Endodermal cell (in vitro differentiated cells): ENCODE measurements around the gene DNAH1. TPM values are rescaled to one million over a fixed set of nuclear protein-coding genes. Genes with fewer than 3 reads are reported as not detected.

ENCODE experiments used
- DNase-seq: peaks from one replicate; pipeline ENCODE4 v3.0.0-alpha.2; 2017
- H3K27ac ChIP-seq: 2 replicates; pipeline ENCODE4 v1.5.1; 2013; ENCODE audit warnings: mild to moderate bottlenecking, low read depth, low read length, moderate library complexity
- H3K27me3 ChIP-seq: 2 replicates; pipeline ENCODE4 v1.6.1; 2013; ENCODE audit warnings: mild to moderate bottlenecking, low read length, moderate library complexity; ENCODE audit not compliant: insufficient read depth, control insufficient read depth, poor library complexity, severe bottlenecking
- H3K36me3 ChIP-seq: 2 replicates; pipeline ENCODE4 v1.7.0; 2013; ENCODE audit warnings: mild to moderate bottlenecking, low read length, moderate library complexity; ENCODE audit not compliant: control insufficient read depth, insufficient read depth
- H3K4me1 ChIP-seq: one replicate; pipeline ENCODE4 v1.7.0; 2013; ENCODE audit warnings: low read length; ENCODE audit not compliant: control insufficient read depth, insufficient read depth
- H3K4me3 ChIP-seq: 2 replicates; pipeline ENCODE4 v1.5.1; 2013; ENCODE audit warnings: mild to moderate bottlenecking, low read length, moderate library complexity
- H3K9ac ChIP-seq: 2 replicates; pipeline ENCODE4 v1.6.1; 2013; ENCODE audit warnings: mild to moderate bottlenecking, low read length, moderate library complexity; ENCODE audit not compliant: poor library complexity, severe bottlenecking; ENCODE audit errors: extremely low read depth
- H3K9me3 ChIP-seq: 2 replicates; pipeline ENCODE4 v1.6.1; 2013; ENCODE audit warnings: mild to moderate bottlenecking, low read length, moderate library complexity; ENCODE audit not compliant: control insufficient read depth
- H3K27ac Mint-ChIP-seq: 2 replicates; pipeline ENCODE4 v1.8.0; 2020; ENCODE audit warnings: mixed read lengths
- H3K27me3 Mint-ChIP-seq: 2 replicates; pipeline ENCODE4 v1.8.0; 2021; ENCODE audit warnings: mild to moderate bottlenecking, mixed read lengths; ENCODE audit not compliant: insufficient read depth
- H3K36me3 Mint-ChIP-seq: 2 replicates; pipeline ENCODE4 v1.8.0; 2020; ENCODE audit warnings: low read depth, mixed read lengths
- H3K4me1 Mint-ChIP-seq: 2 replicates; pipeline ENCODE4 v1.8.0; 2020; ENCODE audit warnings: mixed read lengths
- H3K4me3 Mint-ChIP-seq: 2 replicates; pipeline ENCODE4 v1.8.0; 2020; ENCODE audit warnings: mild to moderate bottlenecking, moderate library complexity, mixed read lengths
- H3K9me3 Mint-ChIP-seq: 2 replicates; pipeline ENCODE4 v1.8.0; 2020; ENCODE audit warnings: mild to moderate bottlenecking, mixed read lengths
- WGBS, 2 experiments: methylation state at CpG; one replicate each; pipeline versions ENCODE4 v1.1.5 to v1.1.7; 2013; ENCODE audit warnings: missing lambda C conversion rate in 2 of 2, mixed read lengths in 1 of 2; ENCODE audit not compliant: insufficient coverage in 1 of 2, insufficient read length in 1 of 2; 5-methylcytosine and 5-hydroxymethylcytosine counted together
- total RNA-seq, 2 donors: library from RNA; stranded (reverse); fragmentation: NEBNext Ultra II Directional in 1 of 2; extraction: Animal tissue kit (Norgen Biotek cat#: 25700) in 1 of 2; gene quantifications; 2 replicates in 1 of 2; 3 replicates in 1 of 2; pipeline ENCODE4 v1.2.1, GENCODE V29; 2021
- TF ChIP-seq, protein P1 (sequence below): fragments of 200-600 bp; sonication (generic); conservative IDR thresholded peaks from 2 replicates; pipeline ENCODE4 v1.5.0; 2021; ENCODE audit warnings: antibody characterized with exemption, mild to moderate bottlenecking

DNAH1 gene
- total RNA-seq, 2 donors from 2014 or later: 4.9 to 5.5 TPM

DNA sequence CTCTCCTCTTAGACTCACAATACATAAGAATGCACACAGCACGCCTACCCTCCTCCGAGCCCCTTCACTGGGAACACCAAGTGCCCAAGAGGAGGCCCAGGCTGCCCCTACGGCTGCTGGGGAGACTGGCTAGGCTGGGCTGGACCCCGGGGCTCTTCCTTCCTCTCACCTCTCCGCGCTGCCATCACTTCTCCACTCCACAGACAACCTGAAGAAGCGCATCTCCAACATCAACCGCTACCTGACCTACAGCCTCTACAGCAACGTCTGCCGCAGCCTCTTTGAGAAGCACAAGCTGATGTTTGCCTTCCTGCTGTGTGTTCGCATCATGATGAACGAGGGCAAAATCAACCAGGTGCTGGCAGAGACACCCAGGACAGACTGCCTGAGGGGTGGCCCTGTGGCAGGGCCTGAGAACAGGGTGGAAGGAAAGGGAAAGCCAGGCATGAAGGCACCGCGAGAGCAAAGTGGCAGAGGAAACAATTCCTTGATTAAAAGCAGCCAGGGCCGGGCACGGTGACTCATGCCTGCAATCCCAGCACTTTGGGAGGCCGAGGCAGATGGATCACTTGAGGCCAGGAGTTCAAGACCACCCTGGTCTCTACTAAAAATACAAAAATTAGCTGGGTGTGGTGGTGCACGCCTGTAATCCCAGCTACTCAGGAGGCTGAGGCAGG, 77.2 kb downstream of the DNAH1 start:
- Histone ChIP-seq H3K36me3 (no peaks in the 10 kb centered on the region), H3K4me1 (no peaks in the 10 kb centered on the region), H3K4me3 (no peak overlapping the region), H3K9me3 (no peaks in the 10 kb centered on the region), H3K27ac (no peak overlapping the region), H3K27me3 (no peaks in the 10 kb centered on the region), H3K9ac (no peak overlapping the region)
- peaks cover 12% of the 10 kb centered on the region for H3K27me3 Mint-ChIP-seq
- no peak for DNase-seq
- H3K9me3 Mint-ChIP-seq: no peaks in the 10 kb centered on the region
- H3K36me3 Mint-ChIP-seq: no peaks in the 10 kb centered on the region
- 89 to 95% methylated on average over 5 to 18 of the region's 18 CpGs for WGBS, 2 experiments
- no peak overlapping the region for H3K4me3 Mint-ChIP-seq
- TF ChIP-seq, protein P1, sequence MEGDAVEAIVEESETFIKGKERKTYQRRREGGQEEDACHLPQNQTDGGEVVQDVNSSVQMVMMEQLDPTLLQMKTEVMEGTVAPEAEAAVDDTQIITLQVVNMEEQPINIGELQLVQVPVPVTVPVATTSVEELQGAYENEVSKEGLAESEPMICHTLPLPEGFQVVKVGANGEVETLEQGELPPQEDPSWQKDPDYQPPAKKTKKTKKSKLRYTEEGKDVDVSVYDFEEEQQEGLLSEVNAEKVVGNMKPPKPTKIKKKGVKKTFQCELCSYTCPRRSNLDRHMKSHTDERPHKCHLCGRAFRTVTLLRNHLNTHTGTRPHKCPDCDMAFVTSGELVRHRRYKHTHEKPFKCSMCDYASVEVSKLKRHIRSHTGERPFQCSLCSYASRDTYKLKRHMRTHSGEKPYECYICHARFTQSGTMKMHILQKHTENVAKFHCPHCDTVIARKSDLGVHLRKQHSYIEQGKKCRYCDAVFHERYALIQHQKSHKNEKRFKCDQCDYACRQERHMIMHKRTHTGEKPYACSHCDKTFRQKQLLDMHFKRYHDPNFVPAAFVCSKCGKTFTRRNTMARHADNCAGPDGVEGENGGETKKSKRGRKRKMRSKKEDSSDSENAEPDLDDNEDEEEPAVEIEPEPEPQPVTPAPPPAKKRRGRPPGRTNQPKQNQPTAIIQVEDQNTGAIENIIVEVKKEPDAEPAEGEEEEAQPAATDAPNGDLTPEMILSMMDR: no peak
- no peak overlapping the region for H3K27ac Mint-ChIP-seq
- no peaks in the 10 kb centered on the region for H3K4me1 Mint-ChIP-seq

DNA sequence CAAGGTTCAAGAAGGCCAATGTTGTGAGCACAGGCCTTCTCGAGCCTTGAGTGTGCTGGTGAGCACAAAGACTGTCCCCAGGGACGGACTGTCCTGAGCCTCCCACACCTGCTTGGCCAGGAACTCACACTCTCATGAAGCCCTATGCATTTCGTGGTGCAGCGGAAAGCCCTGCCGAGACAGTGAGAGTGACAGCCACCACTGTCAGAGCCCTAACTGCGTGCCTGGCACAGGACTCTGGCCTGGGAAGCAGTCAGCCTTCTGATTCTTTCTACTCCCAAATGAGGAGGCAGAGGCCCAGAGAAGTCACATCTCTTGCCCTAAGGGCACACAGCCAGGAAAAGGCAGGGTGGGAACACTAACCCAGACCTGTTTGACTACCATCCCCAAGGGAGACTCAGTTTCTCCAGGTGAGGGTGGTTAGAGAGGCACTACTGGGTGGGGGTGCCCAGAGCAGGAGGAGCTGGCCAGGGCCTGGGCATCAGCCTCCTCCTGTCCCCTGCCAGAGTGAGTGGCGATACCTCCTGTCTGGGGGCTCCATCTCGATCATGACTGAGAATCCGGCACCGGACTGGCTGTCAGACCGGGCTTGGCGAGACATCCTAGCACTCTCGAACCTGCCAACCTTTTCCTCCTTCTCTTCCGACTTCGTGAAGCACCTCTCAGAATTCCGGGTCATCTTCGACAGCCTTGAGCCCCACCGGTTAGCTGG, 78.0 kb downstream of the DNAH1 start:
- no peaks in the 10 kb centered on the region for H3K36me3 Mint-ChIP-seq
- no peaks in the 10 kb centered on the region for H3K4me1 ChIP-seq
- H3K27ac Mint-ChIP-seq: no peak overlapping the region
- no peak overlapping the region for H3K9ac ChIP-seq
- H3K9me3 ChIP-seq: no peaks in the 10 kb centered on the region
- 91 to 96% methylated on average over 18 of the region's 18 CpGs for WGBS, 2 experiments
- H3K27ac ChIP-seq: no peak overlapping the region
- H3K27me3 Mint-ChIP-seq: peaks cover 12% of the 10 kb centered on the region
- no peaks in the 10 kb centered on the region for H3K4me1 Mint-ChIP-seq
- no peak for DNase-seq
- no peaks in the 10 kb centered on the region for H3K27me3 ChIP-seq
- H3K4me3 Mint-ChIP-seq: no peak overlapping the region
- no peaks in the 10 kb centered on the region for H3K36me3 ChIP-seq
- H3K4me3 ChIP-seq: no peak overlapping the region
- TF ChIP-seq, protein P1: no peak
- H3K9me3 Mint-ChIP-seq: no peaks in the 10 kb centered on the region

DNA sequence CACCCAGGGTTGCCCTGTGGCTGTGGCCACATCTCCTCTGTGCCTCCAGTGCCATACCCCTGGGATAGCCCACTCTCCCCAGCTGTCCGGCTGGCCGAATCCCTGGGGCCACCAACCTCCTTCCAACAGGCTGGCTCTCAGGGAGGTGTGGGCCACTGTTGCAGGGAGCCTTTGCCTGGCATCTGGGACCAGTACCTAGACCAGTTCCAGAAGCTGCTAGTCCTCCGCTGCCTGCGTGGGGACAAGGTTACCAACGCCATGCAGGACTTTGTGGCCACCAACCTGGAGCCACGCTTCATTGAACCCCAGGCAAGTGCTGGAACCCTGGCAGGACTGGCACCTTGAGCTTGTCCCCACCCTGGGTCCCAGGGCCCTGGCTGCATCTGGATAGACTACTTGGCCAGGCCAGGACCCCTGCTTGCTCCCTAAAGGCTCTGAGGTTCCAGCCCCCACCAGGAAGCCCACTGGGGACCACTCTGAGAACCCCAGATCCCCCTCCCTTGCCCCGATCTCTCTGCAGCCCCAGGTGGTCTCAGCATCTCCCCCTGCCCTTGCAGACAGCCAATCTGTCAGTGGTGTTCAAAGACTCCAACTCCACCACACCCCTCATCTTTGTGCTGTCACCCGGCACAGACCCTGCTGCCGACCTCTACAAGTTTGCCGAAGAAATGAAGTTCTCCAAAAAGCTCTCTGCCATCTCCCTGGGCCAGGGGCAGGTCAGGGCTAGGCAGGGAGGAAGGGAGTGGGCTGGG, 78.8 kb downstream of the DNAH1 start:
- WGBS, 2 experiments: 92 to 93% methylated on average over 5 to 10 of the region's 10 CpGs
- no peaks in the 10 kb centered on the region for H3K4me1 ChIP-seq
- H3K36me3 ChIP-seq: peaks cover under 1% of the 10 kb centered on the region
- no peak overlapping the region for H3K27ac Mint-ChIP-seq
- no peaks in the 10 kb centered on the region for H3K36me3 Mint-ChIP-seq
- peaks cover 12% of the 10 kb centered on the region for H3K27me3 Mint-ChIP-seq
- H3K9me3 Mint-ChIP-seq: no peaks in the 10 kb centered on the region
- H3K9ac ChIP-seq: no peak overlapping the region
- no peak overlapping the region for H3K4me3 Mint-ChIP-seq
- no peak overlapping the region for H3K4me3 ChIP-seq
- no peak for DNase-seq
- H3K27ac ChIP-seq: no peak overlapping the region
- H3K4me1 Mint-ChIP-seq: no peaks in the 10 kb centered on the region
- TF ChIP-seq, protein P1: no peak
- H3K9me3 ChIP-seq: no peaks in the 10 kb centered on the region
- H3K27me3 ChIP-seq: no peaks in the 10 kb centered on the region
